Suprapubic skin (tissue), 4 donors: ENCODE data around the gene SNX13.

Experiments
- CTCF ChIP-seq, 2 donors: fragments of 200-600 bp in 1 of 2; fragments of 450-650 bp in 1 of 2; sonication (generic) in 1 of 2; IDR thresholded peaks; one replicate each; pipeline ENCODE4 v1.5.1; 2016 to 2019; ENCODE audit warnings: antibody characterized with exemption in 2 of 2, mild to moderate bottlenecking in 1 of 2, moderate library complexity in 1 of 2
- EP300 ChIP-seq: sonication (generic); formaldehyde crosslinking; IDR thresholded peaks from one replicate; pipeline ENCODE4 v1.6.1; 2017; ENCODE audit warnings: antibody characterized with exemption
- POLR2AphosphoS5 ChIP-seq, 3 donors: sonication (generic); formaldehyde crosslinking; IDR thresholded peaks; one replicate each; pipeline ENCODE4 v1.6.1; 2017; ENCODE audit warnings: antibody characterized with exemption in 3 of 3

GRCh38 chr7:17963281-17963680 is 23.0 kb upstream of the SNX13 start:
- TF ChIP-seq POLR2AphosphoS5 (IDR thresholded peaks at IDR 0.05) (no peak), EP300 (no peak), CTCF (IDR thresholded peaks at IDR 0.05) (no peak)
